NCI-H1694 treated with DMSO at 0.1 percent for 48 hours (cell line): ENCODE data around the gene AEBP1.
"Not testable (repeated sequence)": the region's sequence is repeated elsewhere in the genome, so short reads cannot be mapped to it uniquely, and the experiment has no call there.

Experiments
- DNase-seq: peaks from one replicate; lab custom pipeline; 2025; lab: John Stamatoyannopoulos, UW

Gene AEBP1

GRCh38 chr7:44117801-44118429 is 13.8 kb downstream of the AEBP1 start:
- no peak for DNase-seq

- DNase-seq, result no peak
These were observed 15.8 kb downstream of the AEBP1 start for GRCh38 chr7:44119829-44120380.

GRCh38 chr7:44120395-44120794 is 16.2 kb downstream of the AEBP1 start:
- DNase-seq, result no peak

GRCh38 chr7:44121761-44122420 is 17.7 kb downstream of the AEBP1 start:
- DNase-seq, result no peak

- DNase-seq, result no peak
These were observed 18.4 kb downstream of the AEBP1 start for GRCh38 chr7:44122529-44122928.

GRCh38 chr7:44123190-44124003 is 19.3 kb downstream of the AEBP1 start, which contains the start of gene POLD2:
POLD2 (minus strand) TSS chr7:44123548; CDS start chr7:44122053, 1,495 bp downstream.
- peak; percentile 95 for DNase-seq

- no peak for DNase-seq
These were observed 20.7 kb downstream of the AEBP1 start for GRCh38 chr7:44124822-44125202.

- not testable (repeated sequence) for DNase-seq
These were observed 22.4 kb downstream of the AEBP1 start for GRCh38 chr7:44126574-44126973.

- no peak for DNase-seq
These were observed 23.0 kb downstream of the AEBP1 start for GRCh38 chr7:44127161-44127560.

- DNase-seq, result no peak
These were observed 24.8 kb downstream of the AEBP1 start for GRCh38 chr7:44128721-44129582.

GRCh38 chr7:44131173-44132029 is 27.3 kb downstream of the AEBP1 start:
- peak; percentile 63 for DNase-seq

GRCh38 chr7:44132039-44132438 is 27.9 kb downstream of the AEBP1 start:
- no peak for DNase-seq

GRCh38 chr7:44133295-44133694 is 29.1 kb downstream of the AEBP1 start:
- DNase-seq, result no peak

- no peak for DNase-seq
These were observed 30.9 kb downstream of the AEBP1 start for GRCh38 chr7:44134943-44135628.

- no peak for DNase-seq
These were observed 32.6 kb downstream of the AEBP1 start for GRCh38 chr7:44136731-44137130.

- no peak for DNase-seq
These were observed 34.6 kb downstream of the AEBP1 start for GRCh38 chr7:44138698-44139097.

- no peak for DNase-seq
These were observed 35.3 kb downstream of the AEBP1 start for GRCh38 chr7:44139311-44140010.

- no peak for DNase-seq
These were observed 36.2 kb downstream of the AEBP1 start for GRCh38 chr7:44140341-44140740.

GRCh38 chr7:44141221-44141850 is 37.2 kb downstream of the AEBP1 start, which contains the start of gene MYL7:
MYL7 (minus strand) TSS chr7:44141332; CDS start chr7:44141305, 27 bp downstream.
- no peak for DNase-seq
